ENCODE results near the gene WWC2.
A peak's percentile ranks its signal among the peaks of the same experiment; 100 is the strongest.
"Not testable (repeated sequence)": the region's sequence is repeated elsewhere in the genome, so short reads cannot be mapped to it uniquely, and the experiment has no call there.

WWC2 gene

GRCh38 chr4:183185018-183185417, 86.0 kb downstream of the WWC2 start:
- Mint-ChIP-seq H3K27me3 (ENCODE audit: low read depth, poor library complexity) (no peaks in the 10 kb centered on the region), H3K4me3 (no peak overlapping the region), H3K27ac (no peak overlapping the region), H3K9me3 (peaks cover 8% of the 10 kb centered on the region), H3K36me3 (ENCODE audit: low read depth) (peaks cover 35% of the 10 kb centered on the region), H3K4me1 (peaks cover 47% of the 10 kb centered on the region)
- TF ChIP-seq, protein P1, sequence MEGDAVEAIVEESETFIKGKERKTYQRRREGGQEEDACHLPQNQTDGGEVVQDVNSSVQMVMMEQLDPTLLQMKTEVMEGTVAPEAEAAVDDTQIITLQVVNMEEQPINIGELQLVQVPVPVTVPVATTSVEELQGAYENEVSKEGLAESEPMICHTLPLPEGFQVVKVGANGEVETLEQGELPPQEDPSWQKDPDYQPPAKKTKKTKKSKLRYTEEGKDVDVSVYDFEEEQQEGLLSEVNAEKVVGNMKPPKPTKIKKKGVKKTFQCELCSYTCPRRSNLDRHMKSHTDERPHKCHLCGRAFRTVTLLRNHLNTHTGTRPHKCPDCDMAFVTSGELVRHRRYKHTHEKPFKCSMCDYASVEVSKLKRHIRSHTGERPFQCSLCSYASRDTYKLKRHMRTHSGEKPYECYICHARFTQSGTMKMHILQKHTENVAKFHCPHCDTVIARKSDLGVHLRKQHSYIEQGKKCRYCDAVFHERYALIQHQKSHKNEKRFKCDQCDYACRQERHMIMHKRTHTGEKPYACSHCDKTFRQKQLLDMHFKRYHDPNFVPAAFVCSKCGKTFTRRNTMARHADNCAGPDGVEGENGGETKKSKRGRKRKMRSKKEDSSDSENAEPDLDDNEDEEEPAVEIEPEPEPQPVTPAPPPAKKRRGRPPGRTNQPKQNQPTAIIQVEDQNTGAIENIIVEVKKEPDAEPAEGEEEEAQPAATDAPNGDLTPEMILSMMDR (IDR thresholded peaks at IDR 0.05), result no peak
- no peak for DNase-seq

DNA sequence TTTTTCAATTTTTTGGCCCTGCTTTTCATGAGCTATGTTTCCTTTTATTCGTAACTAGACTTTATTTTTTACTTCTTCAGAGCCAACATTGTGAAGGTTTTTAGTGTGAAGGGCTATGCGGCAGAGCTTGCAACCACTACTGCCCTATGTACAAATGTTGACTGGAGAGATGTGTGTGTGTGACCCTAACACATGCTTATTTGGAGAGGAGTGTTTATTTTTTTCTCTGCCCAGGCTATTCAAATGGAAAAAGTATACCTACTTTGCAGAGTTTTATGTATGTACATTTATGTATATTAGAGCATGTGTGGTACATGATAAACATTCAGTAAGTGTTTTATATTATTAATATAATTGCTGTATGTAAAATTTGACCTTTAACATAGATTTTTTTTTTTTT, 86.5 kb downstream of the WWC2 start:
- peaks cover 45% of the 10 kb centered on the region for H3K4me1 Mint-ChIP-seq
- H3K27ac Mint-ChIP-seq, result peak overlapping the region; percentile 27
- TF ChIP-seq, protein P1 (IDR thresholded peaks at IDR 0.05), result no peak

GRCh38 chr4:183186813-183187212, 87.8 kb downstream of the WWC2 start:
- Mint-ChIP-seq H3K36me3 (ENCODE audit: low read depth) (peaks cover 37% of the 10 kb centered on the region), H3K27ac (no peak overlapping the region), H3K4me3 (no peak overlapping the region), H3K4me1 (peaks cover 49% of the 10 kb centered on the region), H3K27me3 (ENCODE audit: low read depth, poor library complexity) (no peaks in the 10 kb centered on the region), H3K9me3 (peaks cover 8% of the 10 kb centered on the region)
- no peak for DNase-seq
- TF ChIP-seq, protein P1 (IDR thresholded peaks at IDR 0.05), result no peak

More for the DNA sequence above, 86.5 kb downstream of the WWC2 start:
- DNase-seq, result no peak
- Mint-ChIP-seq H3K27me3 (ENCODE audit: low read depth, poor library complexity) (no peaks in the 10 kb centered on the region), H3K4me3 (no peak overlapping the region), H3K36me3 (ENCODE audit: low read depth) (peaks cover 33% of the 10 kb centered on the region), H3K9me3 (peaks cover 8% of the 10 kb centered on the region)

DNA sequence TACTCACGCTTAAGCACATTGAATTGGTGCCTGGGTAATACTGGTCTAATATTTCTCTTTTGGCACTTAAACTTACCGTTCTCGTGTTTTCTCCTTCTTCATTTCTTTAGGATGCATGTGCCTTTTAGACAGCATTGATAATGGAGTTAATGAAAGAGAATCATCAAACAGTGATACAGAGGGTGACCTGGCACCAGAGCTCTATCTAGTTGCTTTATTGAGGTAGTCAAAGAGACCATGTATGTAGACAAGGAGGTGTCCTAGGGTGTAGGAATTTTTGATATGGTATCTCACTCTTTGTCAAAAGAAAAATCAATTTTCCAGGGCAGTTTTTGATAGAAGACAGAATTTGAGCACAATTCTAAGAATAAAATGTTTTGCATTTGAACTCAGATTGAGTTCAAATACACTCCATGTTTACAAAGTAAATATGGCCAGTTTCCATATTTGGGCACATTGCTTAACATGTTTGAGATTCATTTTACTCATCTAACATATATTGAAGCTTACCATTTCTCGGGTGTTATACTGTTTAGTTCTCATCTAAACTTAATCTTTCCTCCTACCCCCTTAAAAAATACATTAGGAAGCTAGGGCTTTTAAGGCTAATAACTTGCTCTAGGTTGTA, 92.0 kb downstream of the WWC2 start:
- TF ChIP-seq, protein P1 (IDR thresholded peaks at IDR 0.05), result no peak
- no peaks in the 10 kb centered on the region for H3K9me3 Mint-ChIP-seq
- peaks cover 39% of the 10 kb centered on the region for H3K36me3 Mint-ChIP-seq (ENCODE audit: low read depth)
- H3K27ac Mint-ChIP-seq, result peak overlapping the region; percentile 41
- H3K4me3 Mint-ChIP-seq, result no peak overlapping the region
- no peak for DNase-seq
- no peaks in the 10 kb centered on the region for H3K27me3 Mint-ChIP-seq (ENCODE audit: low read depth, poor library complexity)
- peaks cover 54% of the 10 kb centered on the region for H3K4me1 Mint-ChIP-seq

GRCh38 chr4:183191630-183192029, 92.6 kb downstream of the WWC2 start:
- Mint-ChIP-seq H3K4me3 (no peak overlapping the region), H3K36me3 (ENCODE audit: low read depth) (peaks cover 38% of the 10 kb centered on the region), H3K4me1 (peaks cover 55% of the 10 kb centered on the region), H3K27ac (no peak overlapping the region), H3K27me3 (ENCODE audit: low read depth, poor library complexity) (no peaks in the 10 kb centered on the region), H3K9me3 (no peaks in the 10 kb centered on the region)
- TF ChIP-seq, protein P1 (IDR thresholded peaks at IDR 0.05), result no peak
- no peak for DNase-seq

GRCh38 chr4:183192571-183192970, 93.5 kb downstream of the WWC2 start:
- TF ChIP-seq, protein P1 (IDR thresholded peaks at IDR 0.05), result no peak
- Mint-ChIP-seq H3K4me3 (no peak overlapping the region), H3K36me3 (ENCODE audit: low read depth) (peaks cover 34% of the 10 kb centered on the region), H3K27ac (peak overlapping the region; percentile 15), H3K27me3 (ENCODE audit: low read depth, poor library complexity) (no peaks in the 10 kb centered on the region), H3K9me3 (no peaks in the 10 kb centered on the region), H3K4me1 (peaks cover 59% of the 10 kb centered on the region)
- no peak for DNase-seq

- not testable (repeated sequence) for H3K4me3 Mint-ChIP-seq; H3K27me3 Mint-ChIP-seq (ENCODE audit: low read depth, poor library complexity); DNase-seq; H3K9me3 Mint-ChIP-seq
- Mint-ChIP-seq H3K36me3 (ENCODE audit: low read depth) (peaks cover 26% of the 10 kb centered on the region), H3K4me1 (peaks cover 58% of the 10 kb centered on the region), H3K27ac (peak overlapping the region; percentile 33)
Observed at GRCh38 chr4:183193730-183194338, 94.8 kb downstream of the WWC2 start.

Data from nephron progenitor cell (in vitro differentiated cells).